Activated CD8-positive, alpha-beta memory T cell treated with anti-CD3 and anti-CD28 coated beads for 48 hours (primary cell): ENCODE data around the gene RPL5.

Experiments
- DNase-seq, 3 experiments: peaks; one replicate each; pipeline ENCODE4 v3.0.0-alpha.2; 2020; ENCODE audit warnings: low read depth in 2 of 3, low spot score in 2 of 3

Gene RPL5

GRCh38 chr1:92820024-92820423 is 11.8 kb upstream of the RPL5 start:
- DNase-seq, result no peak

DNA sequence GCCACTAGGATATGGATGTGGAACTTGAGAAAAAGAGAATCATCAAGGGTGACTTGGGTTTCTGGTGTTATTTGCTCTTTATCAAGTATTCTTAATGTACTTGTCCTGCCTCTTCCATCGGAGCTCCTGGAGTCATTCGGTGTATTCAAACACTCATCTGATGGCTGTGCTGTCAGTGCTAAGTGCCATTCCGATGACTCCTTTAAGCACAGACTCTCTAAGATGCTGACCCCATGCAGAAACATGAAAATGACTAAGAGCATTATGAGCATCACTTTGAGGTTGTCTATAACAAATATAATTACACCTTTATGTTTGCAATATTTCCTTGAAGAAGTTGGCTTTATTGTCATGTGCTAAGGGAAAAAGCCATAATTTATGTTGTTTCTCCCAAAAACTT is 11.3 kb upstream of the RPL5 start:
- no peak for DNase-seq

DNA sequence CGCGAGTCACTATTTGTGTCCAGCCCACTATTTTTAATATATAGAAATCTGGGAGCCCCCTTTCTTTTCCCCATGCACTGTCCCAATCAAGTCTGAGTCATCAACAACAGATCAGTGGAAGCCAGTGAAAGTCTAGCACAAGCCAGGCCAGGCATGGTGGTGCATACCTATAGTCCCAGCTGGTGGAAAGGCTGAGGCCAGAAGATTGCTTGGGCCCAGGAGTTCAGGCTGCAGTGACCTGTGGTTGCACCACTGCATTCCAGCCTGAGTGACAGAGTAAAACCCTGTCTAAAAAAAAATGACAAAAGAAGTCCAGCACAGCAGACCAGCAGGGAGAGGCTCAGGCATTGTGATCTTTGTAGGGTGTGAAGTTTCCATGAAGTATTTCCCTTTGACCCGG is 9.0 kb upstream of the RPL5 start:
- no peak for DNase-seq

DNA sequence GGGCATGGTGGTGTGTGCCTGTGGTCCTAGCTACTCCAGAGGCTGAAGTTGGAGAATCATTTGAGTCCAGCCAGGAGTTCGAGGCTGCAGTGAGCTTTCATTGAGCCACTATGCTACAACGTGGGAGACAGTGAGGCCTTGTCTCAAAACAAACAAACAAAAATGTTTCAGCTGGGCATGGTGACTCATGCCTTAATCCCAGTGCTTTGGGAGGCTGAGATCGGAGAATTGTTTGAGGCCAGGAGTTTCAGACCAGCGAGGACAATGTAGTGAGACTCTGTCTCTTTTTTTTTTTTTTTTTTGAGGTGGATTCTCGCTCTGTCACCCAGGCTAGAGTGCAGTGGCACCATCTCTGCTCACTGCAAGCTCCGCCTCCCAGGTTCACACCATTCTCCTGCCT is 5.0 kb upstream of the RPL5 start:
- no peak for DNase-seq

- DNase-seq, result no peak
Observed at GRCh38 chr1:92831368-92831761, 475 bp upstream of the RPL5 start.

- DNase-seq, result no peak
Observed at GRCh38 chr1:92832537-92833114, 786 bp downstream of the RPL5 start.

GRCh38 chr1:92833840-92834239 is 2.0 kb downstream of the RPL5 start:
- no peak for DNase-seq

DNA sequence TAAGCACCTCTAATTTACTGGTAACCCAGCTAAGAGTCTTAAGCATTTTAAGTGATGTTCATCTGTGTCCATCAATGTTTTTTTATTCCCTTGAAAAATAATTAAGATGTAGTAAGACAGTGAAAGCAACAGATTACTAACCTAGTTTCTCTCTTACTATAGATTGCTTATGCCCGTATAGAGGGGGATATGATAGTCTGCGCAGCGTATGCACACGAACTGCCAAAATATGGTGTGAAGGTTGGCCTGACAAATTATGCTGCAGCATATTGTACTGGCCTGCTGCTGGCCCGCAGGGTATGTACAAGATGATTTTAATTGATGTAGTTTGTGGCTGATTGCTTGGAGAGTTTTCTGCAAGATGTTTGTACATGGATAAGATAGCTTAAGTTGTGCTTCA is 2.8 kb downstream of the RPL5 start:
- DNase-seq, result no peak

DNA sequence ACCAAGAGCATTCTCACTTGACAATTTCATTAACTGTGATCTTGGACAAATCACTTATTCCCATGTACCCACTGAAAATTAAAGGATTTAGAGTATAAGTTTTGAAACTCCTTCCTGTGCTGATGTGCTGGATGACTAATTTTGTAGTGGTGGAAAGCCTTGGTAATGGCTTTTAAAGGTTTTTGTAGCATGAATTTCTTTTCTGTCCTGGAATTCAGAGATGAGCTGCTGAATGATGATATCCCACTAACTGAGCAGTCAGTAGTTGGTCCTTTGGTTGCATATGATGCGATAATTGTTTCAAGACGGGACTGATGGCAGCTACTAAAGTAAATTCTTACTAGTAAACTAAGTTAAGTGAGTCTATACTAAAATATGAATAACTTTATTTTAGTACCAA is 5.2 kb downstream of the RPL5 start:
- DNase-seq, result no peak

GRCh38 chr1:92838519-92838918 is 6.7 kb downstream of the RPL5 start:
- DNase-seq, result no peak

- DNase-seq, result no peak
Observed at GRCh38 chr1:92839442-92839841, 7.6 kb downstream of the RPL5 start.

DNA sequence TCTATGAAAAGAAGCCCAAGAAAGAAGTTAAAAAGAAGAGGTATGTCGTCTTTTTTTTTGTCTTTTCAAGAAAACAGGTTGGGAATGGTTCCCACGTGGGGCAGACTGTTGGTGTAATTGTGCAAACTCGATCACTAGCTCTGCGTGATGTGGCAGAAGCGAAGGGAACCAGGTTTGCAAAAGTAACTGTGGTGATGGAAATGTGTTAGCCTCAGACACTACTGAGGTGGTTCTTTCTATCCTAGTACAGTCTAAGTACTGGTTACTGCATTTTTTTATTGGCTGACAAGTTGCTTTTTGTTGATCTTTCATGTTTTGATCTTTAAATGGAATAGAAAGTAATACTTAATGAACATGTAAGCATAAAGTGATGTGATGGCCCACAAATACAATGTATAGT is 8.8 kb downstream of the RPL5 start:
- DNase-seq, result no peak

DNA sequence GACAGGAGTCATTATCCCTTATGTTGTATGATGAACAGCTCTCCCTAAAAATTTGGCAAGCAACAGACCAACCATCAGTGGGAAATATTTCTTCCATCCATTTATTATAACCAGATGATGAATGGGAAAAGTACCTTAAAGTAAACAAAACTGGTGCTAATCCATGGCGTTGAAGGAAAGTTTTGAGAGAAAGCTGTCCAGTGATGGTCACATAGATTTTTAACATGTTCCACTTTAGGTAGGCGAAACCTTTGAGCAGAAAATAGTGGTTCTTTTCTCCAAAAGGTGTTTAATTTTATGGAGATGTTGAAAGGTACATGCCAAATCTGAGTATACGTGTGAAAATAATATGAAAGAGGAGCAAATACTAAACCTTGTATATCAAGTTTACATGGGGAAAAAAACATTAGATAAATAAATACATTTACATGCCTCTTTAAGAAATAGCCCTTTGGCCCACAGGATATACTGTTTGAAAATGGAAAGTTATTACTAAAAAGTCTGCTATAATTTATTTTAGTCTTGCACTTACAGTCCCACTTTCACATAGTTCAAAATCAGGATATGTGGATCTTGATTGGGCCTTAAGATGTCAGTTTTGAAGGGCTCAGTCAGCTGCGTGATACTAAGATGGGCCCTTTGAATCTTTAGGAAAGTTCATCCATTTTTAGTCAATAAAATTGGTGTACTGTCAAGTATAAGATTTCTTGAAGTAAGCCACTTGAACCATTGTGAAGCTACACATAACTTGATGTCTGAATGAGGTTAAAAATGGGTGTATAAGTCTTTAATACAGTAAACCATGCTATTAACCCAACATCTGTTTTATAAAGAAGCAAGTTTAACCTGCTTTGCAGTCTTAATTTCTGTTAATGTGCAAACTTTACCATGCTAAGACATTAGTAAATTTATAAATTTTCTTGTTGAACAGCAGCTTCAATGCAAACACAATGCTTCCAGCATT is 10.5 kb downstream of the RPL5 start:
- no peak for DNase-seq

- DNase-seq, result no peak
Observed at GRCh38 chr1:92843046-92843423, 11.2 kb downstream of the RPL5 start.

DNA sequence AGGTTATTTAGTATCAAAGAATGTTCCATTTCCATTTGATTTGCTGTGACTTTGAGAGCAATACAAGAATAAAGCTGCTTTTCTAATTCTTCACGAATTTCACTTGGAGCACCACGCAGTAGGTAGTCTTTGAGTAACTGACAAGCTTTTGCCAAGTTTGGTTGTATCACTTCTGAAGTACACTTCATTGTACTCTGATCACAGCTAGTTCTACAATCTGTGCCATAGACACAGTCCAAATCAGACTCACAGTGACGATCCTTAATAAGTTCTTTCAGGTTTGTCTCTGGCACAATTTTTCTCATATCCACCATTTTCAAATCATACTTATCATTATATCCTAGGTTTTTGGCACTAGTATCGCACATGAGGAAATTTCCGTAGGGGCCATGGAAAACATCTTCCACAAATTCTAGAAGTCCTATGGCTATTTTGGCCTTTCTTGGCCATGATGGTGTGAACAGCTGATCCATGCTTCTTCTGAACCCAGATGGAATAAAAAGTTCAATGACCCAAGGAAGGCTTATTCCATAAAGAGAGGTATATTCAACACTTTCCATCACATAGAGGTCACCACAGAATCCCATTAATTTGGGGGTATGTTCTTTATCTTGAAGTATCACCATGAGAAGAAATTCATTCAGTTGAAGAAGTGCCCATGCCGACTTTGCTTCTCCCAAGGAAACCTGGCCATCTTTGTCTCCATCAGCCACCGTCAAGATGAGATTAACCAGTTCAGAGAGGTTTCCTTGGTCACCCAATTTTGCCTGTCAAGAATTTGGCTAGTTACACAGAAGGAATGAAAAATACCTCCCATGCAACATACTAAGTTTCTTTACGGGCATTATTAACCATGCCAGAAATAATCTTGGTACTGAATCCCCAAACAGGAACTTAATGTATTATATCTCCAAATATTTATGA is 11.9 kb downstream of the RPL5 start:
- no peak for DNase-seq

GRCh38 chr1:92844439-92844838 is 12.6 kb downstream of the RPL5 start:
- no peak for DNase-seq

- no peak for DNase-seq
Observed at GRCh38 chr1:92845908-92846307, 14.1 kb downstream of the RPL5 start.

DNA sequence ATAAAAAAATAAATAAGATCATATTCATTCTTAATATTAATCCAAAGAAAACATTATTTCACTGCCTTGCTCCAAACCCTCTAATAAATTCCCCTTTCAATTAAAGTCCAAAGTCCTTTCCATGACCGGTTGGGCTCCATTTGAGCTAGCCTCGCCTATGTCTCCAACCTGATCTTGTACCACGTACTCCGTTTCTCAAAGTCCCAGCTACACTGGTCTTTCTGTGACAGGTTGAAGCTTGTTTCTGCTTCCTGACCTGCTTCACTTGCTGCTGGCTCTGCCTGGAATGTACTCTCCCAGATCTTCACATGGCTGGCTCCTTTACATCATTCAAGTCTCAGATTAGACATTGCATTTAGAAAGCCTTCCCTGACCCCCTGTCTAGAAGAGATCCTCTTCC is 16.4 kb downstream of the RPL5 start:
- no peak for DNase-seq

DNA sequence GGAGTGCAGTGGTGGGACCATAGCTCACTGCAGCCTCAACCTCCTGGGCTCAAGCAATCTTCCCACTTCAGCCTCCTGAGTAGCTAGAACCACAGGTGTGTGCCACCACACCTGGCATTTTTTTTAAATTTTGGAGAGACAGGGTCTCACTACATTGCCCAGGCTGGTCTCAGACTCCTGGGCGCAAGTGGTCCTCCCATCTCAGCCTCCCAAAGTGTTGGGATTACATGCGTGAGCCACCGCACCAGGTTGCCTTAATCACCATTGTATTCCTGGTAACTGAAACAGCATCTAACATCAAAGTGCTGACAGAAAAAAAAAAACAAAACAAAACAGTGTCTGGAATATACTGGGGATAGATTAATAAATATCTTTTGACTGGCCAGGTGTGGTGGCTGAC is 18.2 kb downstream of the RPL5 start:
- no peak for DNase-seq

DNA sequence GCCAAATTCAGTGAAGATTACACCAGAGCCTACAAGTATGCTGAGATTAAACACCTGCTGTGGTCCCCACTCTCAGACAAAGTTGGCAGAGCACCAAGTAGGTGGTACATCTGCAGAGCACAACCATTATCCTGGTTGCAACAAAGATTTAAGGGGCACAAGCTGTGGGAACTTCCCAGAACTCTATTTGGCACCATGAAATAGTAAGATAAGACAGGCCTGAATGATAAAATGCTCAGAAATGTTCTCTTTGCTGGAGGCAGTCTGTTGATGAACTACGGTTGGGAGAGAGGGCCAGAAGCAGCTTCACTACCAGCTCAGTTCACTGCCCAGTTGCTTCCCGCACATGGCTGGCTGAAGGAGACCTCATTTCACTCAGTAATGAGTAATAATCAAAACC is 19.9 kb downstream of the RPL5 start:
- DNase-seq, result no peak

GRCh38 chr1:92853299-92853698 is 21.5 kb downstream of the RPL5 start:
- no peak for DNase-seq
